NB4 (cell line): ENCODE data around the gene ZNF678.

Experiments used
- CTCF ChIP-seq: IDR thresholded peaks from one replicate; pipeline ENCODE4 v1.5.1; 2012; ENCODE audit warnings: low read depth, low read length
- MYC ChIP-seq: IDR thresholded peaks from 2 replicates; pipeline ENCODE4 v1.6.1; 2011; ENCODE audit warnings: low read depth, low read length
- POLR2A ChIP-seq: IDR thresholded peaks from 2 replicates; pipeline ENCODE4 v1.6.1; 2011; ENCODE audit warnings: mild to moderate bottlenecking; ENCODE audit not compliant: insufficient read length; ENCODE audit errors: extremely low read depth
- TF ChIP-seq, protein P1 (sequence below): IDR thresholded peaks from 2 replicates; pipeline ENCODE4 v1.6.1; 2011; ENCODE audit warnings: low read depth, low read length

GRCh38 chr1:227723474-227723873 is 160.1 kb downstream of the ZNF678 start:
- TF ChIP-seq CTCF (no peak), POLR2A (no peak), MYC (no peak)
- TF ChIP-seq, protein P1, sequence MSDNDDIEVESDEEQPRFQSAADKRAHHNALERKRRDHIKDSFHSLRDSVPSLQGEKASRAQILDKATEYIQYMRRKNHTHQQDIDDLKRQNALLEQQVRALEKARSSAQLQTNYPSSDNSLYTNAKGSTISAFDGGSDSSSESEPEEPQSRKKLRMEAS = no peak
